Common myeloid progenitor, CD34-positive (primary cell): ENCODE data around the gene GATM.

Experiments used
- CTCF ChIA-PET: fragments of 350-600 bp; sonication (Branson Sonifier 250); formaldehyde crosslinking; loops from one replicate; lab custom pipeline; 2021; ENCODE audit warnings: antibody characterized with exemption; lab: Charles Lee
- POLR2A ChIA-PET: fragments of 350-600 bp; sonication (Branson Sonifier 250); formaldehyde crosslinking; loops from one replicate; lab custom pipeline; 2021; ENCODE audit warnings: antibody characterized with exemption; lab: Charles Lee
- DNase-seq, 3 donors: peaks; one replicate each; pipeline versions ENCODE4 v3.0.0 to v3.0.0-alpha.2; 2013
- H3K27ac ChIP-seq, 2 experiments: 1 replicate in 1 of 2; 2 replicates in 1 of 2; pipeline ENCODE4 v1.7.0; 2013; ENCODE audit warnings: inconsistent platforms in 2 of 2, low read length in 2 of 2, mild to moderate bottlenecking in 2 of 2, low read depth in 1 of 2, moderate library complexity in 1 of 2; ENCODE audit not compliant: severe bottlenecking in 2 of 2, insufficient read depth in 1 of 2, poor library complexity in 1 of 2
- H3K27me3 ChIP-seq, 5 experiments: replicated peaks in 2 of 5; 1 replicate in 3 of 5; 2 replicates in 2 of 5; pipeline versions ENCODE4 v1.6.1 to v1.7.0; 2013; ENCODE audit warnings: low read length in 4 of 5, mild to moderate bottlenecking in 2 of 5, moderate library complexity in 2 of 5, inconsistent platforms in 1 of 5; ENCODE audit not compliant: insufficient read depth in 5 of 5, control insufficient read depth in 4 of 5
- H3K36me3 ChIP-seq, 4 experiments: 1 replicate in 2 of 4; 2 replicates in 2 of 4; pipeline versions ENCODE4 v1.6.1 to v1.7.0; 2013; ENCODE audit warnings: low read length in 3 of 4, control low read depth in 1 of 4, mild to moderate bottlenecking in 1 of 4; ENCODE audit not compliant: control insufficient read depth in 4 of 4, insufficient read depth in 4 of 4
- H3K4me1 ChIP-seq, 4 experiments: 1 replicate in 3 of 4; 2 replicates in 1 of 4; pipeline versions ENCODE4 v1.6.1 to v1.7.1; 2013; ENCODE audit warnings: low read length in 3 of 4, mild to moderate bottlenecking in 3 of 4, control low read depth in 1 of 4, inconsistent platforms in 1 of 4, moderate library complexity in 1 of 4; ENCODE audit not compliant: control insufficient read depth in 4 of 4, insufficient read depth in 4 of 4; ENCODE audit errors: control extremely low read depth in 1 of 4
- H3K4me3 ChIP-seq, 7 experiments: 1 replicate in 4 of 7; 2 replicates in 3 of 7; pipeline versions ENCODE4 v1.5.1 to v1.7.0; 2013; ENCODE audit warnings: mild to moderate bottlenecking in 7 of 7, low read length in 6 of 7, moderate library complexity in 6 of 7, inconsistent platforms in 2 of 7, low read depth in 2 of 7, control low read depth in 1 of 7; ENCODE audit not compliant: insufficient read depth in 4 of 7, control insufficient read depth in 1 of 7; ENCODE audit errors: extremely low read depth in 1 of 7
- H3K9me3 ChIP-seq, 5 experiments: 1 replicate in 4 of 5; 2 replicates in 1 of 5; pipeline versions ENCODE4 v1.6.1 to v1.7.1; 2013; ENCODE audit warnings: low read length in 4 of 5, mild to moderate bottlenecking in 2 of 5, inconsistent platforms in 1 of 5, low read depth in 1 of 5, moderate library complexity in 1 of 5; ENCODE audit not compliant: control insufficient read depth in 4 of 5, insufficient read depth in 2 of 5; ENCODE audit errors: control extremely low read depth in 1 of 5
- WGBS: methylation state at CpG from one replicate; pipeline ENCODE4 v1.1.5; 2013; ENCODE audit not compliant: insufficient coverage; 5-methylcytosine and 5-hydroxymethylcytosine counted together

GATM gene

GRCh38 chr15:45409596-45409995 lies 31.3 kb upstream of the GATM start:
- Histone ChIP-seq H3K4me3 (no peak overlapping the region), H3K27ac (no peak overlapping the region), H3K27me3 (no peaks in the 10 kb centered on the region), H3K4me1 (peaks cover 0 to 17% (median 8%) of the 10 kb centered on the region in 4 experiments), H3K9me3 (no peaks in the 10 kb centered on the region), H3K36me3 (peaks cover 18 to 68% (median 43%) of the 10 kb centered on the region in 4 experiments)
- POLR2A ChIA-PET: no interaction called here
- CTCF ChIA-PET: no interaction called here
- DNase-seq: no peak
- 100% methylated on average over 2 of the region's 5 CpGs for whole genome bisulfite sequencing

DNA sequence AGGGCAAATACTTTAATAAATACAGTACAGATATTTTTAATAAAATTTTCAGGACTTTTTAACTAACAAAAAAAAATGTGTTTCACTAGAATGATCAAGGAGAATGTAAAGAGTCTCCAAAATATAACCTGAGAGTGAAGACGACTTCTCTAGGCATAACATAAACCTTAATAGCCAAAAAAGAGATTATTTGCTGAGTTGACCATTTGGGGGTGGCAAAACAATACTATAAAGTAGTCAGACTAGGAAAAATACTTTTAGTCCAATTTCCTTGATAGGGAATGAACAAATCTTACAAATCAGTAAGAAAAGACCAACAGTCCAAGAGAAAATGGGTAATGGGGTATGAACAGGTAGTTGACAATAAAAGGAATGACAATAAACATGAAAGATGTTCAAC lies 29.4 kb upstream of the GATM start:
- peaks cover 7 to 23% (median 16%) of the 10 kb centered on the region in 4 experiments for H3K4me1 ChIP-seq
- no peak overlapping the region for H3K27ac ChIP-seq
- ChIA-PET POLR2A (no interaction called here), CTCF (no interaction called here)
- H3K9me3 ChIP-seq: no peaks in the 10 kb centered on the region
- no peak overlapping the region for H3K4me3 ChIP-seq
- H3K36me3 ChIP-seq: peaks cover 11 to 52% (median 38%) of the 10 kb centered on the region in 4 experiments
- WGBS: no CpG with 5 or more reads among the region's 1 CpG
- no peak for DNase-seq
- H3K27me3 ChIP-seq: no peaks in the 10 kb centered on the region

DNA sequence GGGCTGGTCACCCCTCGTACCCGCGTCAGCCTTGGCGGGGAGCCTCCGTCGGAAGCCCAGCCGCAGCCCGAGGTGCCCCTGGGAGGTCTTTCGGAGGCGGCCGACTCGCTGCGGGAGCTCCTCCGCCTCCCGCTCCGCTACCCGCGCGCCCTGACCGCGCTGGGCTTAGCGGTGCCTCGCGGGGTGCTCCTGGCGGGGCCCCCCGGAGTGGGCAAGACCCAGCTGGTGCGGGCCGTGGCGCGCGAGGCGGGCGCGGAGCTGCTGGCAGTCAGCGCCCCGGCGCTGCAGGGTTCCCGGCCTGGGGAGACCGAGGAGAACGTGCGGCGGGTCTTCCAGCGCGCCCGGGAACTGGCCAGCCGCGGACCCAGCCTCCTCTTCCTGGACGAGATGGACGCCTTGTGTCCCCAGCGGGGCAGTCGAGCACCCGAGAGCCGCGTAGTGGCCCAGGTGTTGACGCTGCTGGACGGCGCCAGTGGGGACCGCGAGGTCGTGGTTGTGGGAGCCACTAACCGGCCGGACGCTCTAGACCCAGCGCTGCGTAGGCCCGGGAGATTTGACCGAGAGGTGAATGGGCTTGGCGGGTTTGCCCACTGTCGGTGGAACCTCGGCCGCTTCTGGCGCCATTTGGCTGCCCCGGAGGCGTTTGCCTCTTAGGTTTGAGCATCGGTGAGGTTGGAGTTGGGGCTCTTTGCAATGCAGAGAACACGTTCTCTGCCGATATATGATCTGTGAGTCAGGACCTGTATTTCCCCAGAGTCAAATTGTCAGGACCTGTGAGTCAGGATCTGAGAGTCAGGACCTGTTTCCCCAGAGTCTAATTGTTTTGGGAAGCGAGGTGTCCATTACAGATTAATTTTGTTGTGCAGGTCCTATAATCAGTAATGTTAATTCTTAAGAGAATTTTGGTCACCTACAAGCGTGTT lies 24.9 kb upstream of the GATM start:
- POLR2A ChIA-PET: interaction anchor here (0.8 to 1.4 kb wide), 3 partner anchors 44 to 240 kb away, joined by 3 read pairs; no protein-coding TSS in a partner anchor

DNA sequence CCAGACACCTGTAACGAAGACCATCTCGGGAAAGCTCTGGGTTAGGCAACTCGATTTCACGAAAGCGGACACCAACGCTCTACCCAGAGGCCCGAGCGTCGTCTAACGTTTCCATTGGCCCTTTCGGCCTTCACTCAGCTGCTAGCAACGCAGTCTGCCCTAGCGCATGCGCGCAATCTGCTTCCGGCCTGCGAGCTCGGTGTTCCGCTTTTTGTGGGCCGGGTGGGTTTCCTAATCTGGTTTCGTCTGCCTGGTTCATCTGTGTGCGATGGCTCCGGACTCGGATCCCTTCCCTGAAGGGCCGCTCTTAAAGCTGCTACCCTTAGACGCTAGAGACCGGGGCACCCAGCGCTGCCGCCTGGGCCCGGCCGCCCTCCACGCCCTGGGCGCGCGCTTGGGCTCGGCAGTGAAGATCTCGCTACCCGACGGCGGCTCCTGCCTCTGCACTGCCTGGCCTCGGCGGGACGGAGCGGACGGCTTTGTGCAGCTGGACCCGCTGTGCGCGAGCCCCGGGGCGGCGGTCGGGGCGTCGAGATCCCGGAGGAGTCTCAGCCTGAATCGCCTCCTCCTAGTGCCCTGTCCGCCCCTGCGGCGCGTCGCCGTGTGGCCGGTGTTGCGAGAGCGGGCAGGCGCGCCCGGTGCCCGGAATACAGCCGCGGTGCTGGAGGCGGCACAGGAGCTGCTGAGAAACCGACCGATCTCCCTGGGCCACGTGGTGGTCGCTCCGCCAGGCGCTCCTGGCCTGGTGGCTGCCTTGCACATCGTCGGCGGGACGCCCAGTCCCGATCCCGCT lies 24.0 kb upstream of the GATM start:
- no peaks in the 10 kb centered on the region for H3K9me3 ChIP-seq
- ChIA-PET CTCF (interaction anchor here (0.7 to 8.5 kb wide), 6 partner anchors 9 to 239 kb away, joined by 3 to 88 read pairs (median 3); partner anchors contain the start of gene BLOC1S6), POLR2A (interaction anchor here (0.8 to 1.3 kb wide), 2 partner anchors 52 to 239 kb away, joined by 3 read pairs; no protein-coding TSS in a partner anchor)
- peak; percentile 98 to 100 (median 99) for DNase-seq
- peaks cover 2 to 20% (median 10%) of the 10 kb centered on the region in 4 experiments for H3K36me3 ChIP-seq
- H3K4me1 ChIP-seq: peaks cover 9 to 33% (median 23%) of the 10 kb centered on the region in 4 experiments
- peak overlapping the region; percentile 75 to 97 (median 90) for H3K4me3 ChIP-seq
- WGBS: under 1% methylated on average over 84 of the region's 84 CpGs
- no peaks in the 10 kb centered on the region for H3K27me3 ChIP-seq
- H3K27ac ChIP-seq: peak overlapping the region; percentile 77 to 88

More for the DNA sequence above, 24.9 kb upstream of the GATM start:
- DNase-seq: peak in 2 of 3 donors; percentile 26 to 34
- Histone ChIP-seq H3K4me1 (peaks cover 9 to 33% (median 23%) of the 10 kb centered on the region in 4 experiments), H3K36me3 (peaks cover 2 to 26% (median 13%) of the 10 kb centered on the region in 4 experiments), H3K9me3 (no peaks in the 10 kb centered on the region), H3K27ac (peak overlapping the region; percentile 56 to 88), H3K4me3 (peak overlapping the region; percentile 75 to 97 (median 90)), H3K27me3 (no peaks in the 10 kb centered on the region)
- CTCF ChIA-PET: interaction anchor here (1.0 to 8.5 kb wide), 9 partner anchors 8 to 240 kb away, joined by 3 to 88 read pairs (median 4); no protein-coding TSS in a partner anchor
- under 1% methylated on average over 77 of the region's 79 CpGs for WGBS

DNA sequence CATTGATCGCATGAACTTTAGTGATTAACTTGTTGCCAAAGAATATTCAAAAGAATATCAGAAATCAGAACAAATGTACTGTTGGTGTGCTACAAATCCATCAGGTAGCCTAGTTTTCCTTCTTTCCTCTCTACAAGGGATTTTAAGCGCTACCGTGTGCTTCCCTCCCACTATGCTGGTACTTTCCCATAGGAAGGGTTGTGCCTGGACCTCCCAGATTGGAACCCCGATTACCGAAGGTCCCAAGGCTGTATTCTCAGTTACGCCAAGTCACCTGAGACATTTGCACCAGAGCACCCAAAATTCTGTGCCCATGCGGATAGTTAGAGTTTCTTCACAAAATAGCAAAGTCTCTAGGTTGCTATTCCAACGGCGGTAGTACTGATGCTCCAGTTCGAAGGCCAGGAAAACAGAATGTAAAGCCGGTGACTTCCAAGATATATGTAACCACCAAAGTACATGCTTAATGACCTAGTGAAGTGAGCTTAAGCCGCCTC lies 23.4 kb upstream of the GATM start:
- 1% methylated on average over 11 of the region's 12 CpGs for WGBS
- H3K36me3 ChIP-seq: peaks cover 2 to 14% (median 5%) of the 10 kb centered on the region in 4 experiments
- ChIA-PET CTCF (interaction anchor here (0.7 to 8.5 kb wide), 7 partner anchors 24 to 239 kb away, joined by 3 to 88 read pairs (median 5); partner anchors contain the start of genes BLOC1S6 and GATM), POLR2A (interaction anchor here (1.3 kb wide), 1 partner anchor 239 kb away, joined by 3 read pairs; no protein-coding TSS in a partner anchor)
- no peaks in the 10 kb centered on the region for H3K9me3 ChIP-seq
- peak overlapping the region; percentile 75 to 97 (median 90) for H3K4me3 ChIP-seq
- peaks cover 9 to 33% (median 23%) of the 10 kb centered on the region in 4 experiments for H3K4me1 ChIP-seq
- peak overlapping the region; percentile 77 to 88 for H3K27ac ChIP-seq
- H3K27me3 ChIP-seq: no peaks in the 10 kb centered on the region
- DNase-seq: peak in 1 of 3 donors; percentile 5

- no peaks in the 10 kb centered on the region for H3K27me3 ChIP-seq
- H3K36me3 ChIP-seq: no peaks in the 10 kb centered on the region
- no peaks in the 10 kb centered on the region for H3K9me3 ChIP-seq
- no peak overlapping the region for H3K27ac ChIP-seq
- peak; percentile 68 to 76 (median 72) for DNase-seq
- CTCF ChIA-PET: interaction anchor here (0.7 to 8.5 kb wide), 23 partner anchors 9 to 275 kb away, joined by 3 to 88 read pairs (median 4); partner anchors contain the start of gene GATM
- no peak overlapping the region for H3K4me3 ChIP-seq
- POLR2A ChIA-PET: interaction anchor here (1.4 kb wide), 1 partner anchor 237 kb away, joined by 5 read pairs; no protein-coding TSS in a partner anchor
- peaks cover 9 to 29% (median 23%) of the 10 kb centered on the region in 4 experiments for H3K4me1 ChIP-seq
- WGBS: 56% methylated on average over 5 of the region's 6 CpGs
Measured at GRCh38 chr15:45399381-45400212, 21.3 kb upstream of the GATM start.
